ENCODE results near the gene DOCK7. TPM values are rescaled to one million over a fixed set of nuclear protein-coding genes. Genes with fewer than 3 reads are reported as not detected.

Gene DOCK7
- total and polyA plus RNA-seq, 2 of the 13 experiments (the other 11 are each of a cell fraction or from before 2014, with no cell fraction given), result 45.7 to 67.2 TPM

GRCh38 chr1:62621907-62622306 lies 66.3 kb downstream of the DOCK7 start (continued):
- TF ChIP-seq ZNF281 (CRISPR knock-in tag; IDR thresholded peaks at IDR 0.05; ENCODE audit: borderline replicate concordance), result peak; percentile 70; the same call in 1 of the 2 replicates
- no peak for TF ChIP-seq ZBTB39 (CRISPR knock-in tag; IDR thresholded peaks at IDR 0.05)
- no peak for TF ChIP-seq NFAT5 (CRISPR knock-in tag; IDR thresholded peaks at IDR 0.05)
- no peak for TF ChIP-seq ZNF142 (CRISPR knock-in tag; IDR thresholded peaks at IDR 0.05)
- TF ChIP-seq FLYWCH1 (CRISPR knock-in tag; IDR thresholded peaks at IDR 0.05), result no peak
- TF ChIP-seq MNT (IDR thresholded peaks at IDR 0.05), result peak; percentile 69
- no peak for TF ChIP-seq ZNF280B (CRISPR knock-in tag; IDR thresholded peaks at IDR 0.05; ENCODE audit: borderline replicate concordance)
- TF ChIP-seq ZNF772 (CRISPR knock-in tag; IDR thresholded peaks at IDR 0.05), result peak; percentile 43; the same call in 1 of the 2 replicates

All from HepG2 (cell line).